Natural killer cell (primary cell): ENCODE results near the gene TASOR2. TPM values are rescaled to one million over a fixed set of nuclear protein-coding genes. Genes with fewer than 3 reads are reported as not detected.

Experiments
- ATAC-seq, 3 donors: fragments of 150-1000 bp in 2 of 3; fragments of 200-7000 bp in 1 of 3; cut with Tn5 transposase; 1 replicate in 1 of 3; 2 replicates in 2 of 3; pipeline ENCODE4 v1.10.0; 2021; ENCODE audit warnings: mild to moderate bottlenecking in 2 of 3, moderate library complexity in 2 of 3
- DNase-seq, 2 donors: peaks; one replicate each; pipeline versions ENCODE4 v3.0.0 to v3.0.0-alpha.2; 2013 to 2021; ENCODE audit warnings: mixed read lengths in 1 of 2
- H3K27ac ChIP-seq: one replicate; pipeline ENCODE4 v1.5.1; 2013; ENCODE audit warnings: mild to moderate bottlenecking, low read length
- H3K27me3 ChIP-seq: one replicate; pipeline ENCODE4 v1.6.1; 2013; ENCODE audit warnings: low read length; ENCODE audit not compliant: control insufficient read depth, insufficient read depth
- H3K36me3 ChIP-seq: one replicate; pipeline ENCODE4 v1.6.1; 2013; ENCODE audit warnings: low read length; ENCODE audit not compliant: control insufficient read depth, insufficient read depth
- H3K4me1 ChIP-seq: one replicate; pipeline ENCODE4 v1.6.1; 2013; ENCODE audit warnings: low read length; ENCODE audit not compliant: control insufficient read depth, insufficient read depth
- H3K4me3 ChIP-seq: one replicate; pipeline ENCODE4 v1.5.1; 2013; ENCODE audit warnings: low read length
- H3K9me3 ChIP-seq: one replicate; pipeline ENCODE4 v1.6.1; 2013; ENCODE audit warnings: low read length; ENCODE audit not compliant: control insufficient read depth, insufficient read depth
- H3K27ac Mint-ChIP-seq, 2 donors: one replicate each; pipeline ENCODE4 v1.8.0; 2022; ENCODE audit warnings: mild to moderate bottlenecking in 2 of 2, mixed read lengths in 2 of 2, moderate library complexity in 1 of 2
- H3K27me3 Mint-ChIP-seq, 2 donors: one replicate each; pipeline ENCODE4 v1.8.0; 2022; ENCODE audit warnings: low read depth in 2 of 2, mixed read lengths in 2 of 2
- H3K36me3 Mint-ChIP-seq: one replicate; pipeline ENCODE4 v1.8.0; 2022; ENCODE audit warnings: mixed read lengths
- H3K4me1 Mint-ChIP-seq, 2 donors: one replicate each; pipeline ENCODE4 v1.8.0; 2022; ENCODE audit warnings: mixed read lengths in 2 of 2
- H3K4me3 Mint-ChIP-seq: one replicate; pipeline ENCODE4 v1.8.0; 2022; ENCODE audit warnings: mild to moderate bottlenecking, moderate library complexity, mixed read lengths
- H3K9me3 Mint-ChIP-seq, 2 donors: one replicate each; pipeline ENCODE4 v1.8.0; 2022; ENCODE audit warnings: mixed read lengths in 2 of 2
- WGBS: methylation state at CpG from one replicate; pipeline ENCODE4 v1.1.7; 2013; ENCODE audit warnings: missing lambda C conversion rate; ENCODE audit not compliant: insufficient coverage; 5-methylcytosine and 5-hydroxymethylcytosine counted together
- intact Hi-C: fragments of 100-400 bp; cut with micrococcal nuclease; formaldehyde crosslinking; loops from one replicate; pipeline ENCODE4 v1.14.2; 2022
- total RNA-seq, 4 donors: library from RNA; stranded (reverse); fragments of 120-200 nt in 1 of 4; gene quantifications; one replicate each; pipeline versions ENCODE4 v1.2.3 to v1.2.4, GENCODE V29; 2013 to 2022
- TF ChIP-seq, protein P1 (sequence below): fragments of 200-600 bp; IDR thresholded peaks from one replicate; pipeline ENCODE4 v1.8.0; 2022; ENCODE audit warnings: antibody characterized with exemption

Gene TASOR2
- total RNA-seq, 3 donors from 2014 or later (not counting 1 experiment from before 2014, with no cell fraction given) = 64.4 to 88.7 (median 66.4) TPM

DNA sequence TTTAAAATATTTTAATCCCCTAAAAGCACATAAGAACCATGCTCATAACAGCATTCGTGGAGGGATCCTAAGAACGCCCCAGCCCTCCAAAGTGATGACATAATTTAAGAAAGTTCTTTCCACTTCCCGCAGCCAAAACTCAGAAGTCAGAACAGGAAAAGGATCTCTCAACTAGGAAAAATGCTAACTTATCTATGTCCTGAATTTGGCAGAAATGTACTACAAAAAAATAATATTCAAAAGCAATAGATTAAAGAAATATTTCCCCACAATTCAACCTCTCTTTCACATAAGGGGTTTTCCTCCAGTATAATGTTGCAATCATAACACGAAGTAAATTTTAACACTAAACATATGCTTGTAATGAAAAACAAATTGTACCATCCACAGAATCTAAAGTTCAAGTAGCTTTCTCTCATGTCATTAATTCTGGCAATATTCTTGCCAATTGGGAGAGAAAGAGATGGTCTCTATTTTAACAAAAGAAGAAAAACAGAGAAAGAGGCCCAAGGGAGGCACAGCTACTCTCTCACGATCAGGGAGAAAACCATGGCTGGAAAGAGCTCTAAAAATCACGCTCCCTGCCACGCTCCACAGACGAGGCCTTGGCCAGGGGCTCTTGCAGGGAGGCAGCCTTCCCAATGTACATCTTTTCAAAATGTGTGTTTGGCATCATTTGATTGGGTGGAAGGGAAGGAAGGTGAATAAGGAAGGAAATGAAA lies 41.1 kb upstream of the TASOR2 start:
- no peaks in the 10 kb centered on the region for H3K4me1 Mint-ChIP-seq
- no peaks in the 10 kb centered on the region for H3K36me3 Mint-ChIP-seq
- no peak for DNase-seq
- Histone ChIP-seq H3K9me3 (no peaks in the 10 kb centered on the region), H3K4me3 (no peak overlapping the region), H3K4me1 (no peaks in the 10 kb centered on the region), H3K27me3 (no peaks in the 10 kb centered on the region), H3K27ac (no peak overlapping the region), H3K36me3 (no peaks in the 10 kb centered on the region)
- intact Hi-C loops = no loop called here
- H3K4me3 Mint-ChIP-seq = no peak overlapping the region
- no peak for ATAC-seq
- no peaks in the 10 kb centered on the region for H3K9me3 Mint-ChIP-seq
- H3K27me3 Mint-ChIP-seq = peaks cover 0 to 8% of the 10 kb centered on the region in 2 donors
- H3K27ac Mint-ChIP-seq = no peak overlapping the region
- 93% methylated on average over 7 of the region's 8 CpGs for WGBS
- TF ChIP-seq, protein P1, sequence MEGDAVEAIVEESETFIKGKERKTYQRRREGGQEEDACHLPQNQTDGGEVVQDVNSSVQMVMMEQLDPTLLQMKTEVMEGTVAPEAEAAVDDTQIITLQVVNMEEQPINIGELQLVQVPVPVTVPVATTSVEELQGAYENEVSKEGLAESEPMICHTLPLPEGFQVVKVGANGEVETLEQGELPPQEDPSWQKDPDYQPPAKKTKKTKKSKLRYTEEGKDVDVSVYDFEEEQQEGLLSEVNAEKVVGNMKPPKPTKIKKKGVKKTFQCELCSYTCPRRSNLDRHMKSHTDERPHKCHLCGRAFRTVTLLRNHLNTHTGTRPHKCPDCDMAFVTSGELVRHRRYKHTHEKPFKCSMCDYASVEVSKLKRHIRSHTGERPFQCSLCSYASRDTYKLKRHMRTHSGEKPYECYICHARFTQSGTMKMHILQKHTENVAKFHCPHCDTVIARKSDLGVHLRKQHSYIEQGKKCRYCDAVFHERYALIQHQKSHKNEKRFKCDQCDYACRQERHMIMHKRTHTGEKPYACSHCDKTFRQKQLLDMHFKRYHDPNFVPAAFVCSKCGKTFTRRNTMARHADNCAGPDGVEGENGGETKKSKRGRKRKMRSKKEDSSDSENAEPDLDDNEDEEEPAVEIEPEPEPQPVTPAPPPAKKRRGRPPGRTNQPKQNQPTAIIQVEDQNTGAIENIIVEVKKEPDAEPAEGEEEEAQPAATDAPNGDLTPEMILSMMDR = no peak

DNA sequence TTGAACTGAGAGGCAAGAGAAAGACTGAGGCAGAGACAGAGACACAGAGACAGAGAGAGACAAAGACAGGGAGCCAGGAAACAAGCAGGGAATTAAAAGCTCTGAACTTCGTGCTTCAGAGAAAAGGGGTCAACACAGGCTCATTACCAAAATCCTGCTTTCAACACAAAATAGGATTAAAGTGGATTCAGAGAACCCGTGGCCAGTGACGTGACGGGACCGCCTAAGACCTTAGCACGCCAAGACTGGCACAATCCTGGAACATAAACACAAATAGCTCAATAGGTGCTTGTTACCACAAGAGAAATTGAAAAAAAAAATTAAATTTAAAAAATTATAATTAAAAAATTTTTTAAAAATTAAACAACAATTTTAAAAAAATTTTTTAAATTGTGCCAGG lies 39.7 kb upstream of the TASOR2 start:
- ATAC-seq (no peak), DNase-seq (no peak)
- H3K9me3 Mint-ChIP-seq = no peaks in the 10 kb centered on the region
- peaks cover 0 to 8% of the 10 kb centered on the region in 2 donors for H3K27me3 Mint-ChIP-seq
- H3K4me3 ChIP-seq = no peak overlapping the region
- intact Hi-C loops = no loop called here
- H3K27ac Mint-ChIP-seq = no peak overlapping the region
- no peaks in the 10 kb centered on the region for H3K4me1 Mint-ChIP-seq
- no peak overlapping the region for H3K27ac ChIP-seq
- H3K36me3 Mint-ChIP-seq = no peaks in the 10 kb centered on the region
- TF ChIP-seq, protein P1 = no peak
- no peaks in the 10 kb centered on the region for H3K36me3 ChIP-seq
- no peaks in the 10 kb centered on the region for H3K9me3 ChIP-seq
- 82% methylated on average over 5 of the region's 6 CpGs for WGBS
- no peaks in the 10 kb centered on the region for H3K27me3 ChIP-seq
- no peak overlapping the region for H3K4me3 Mint-ChIP-seq
- H3K4me1 ChIP-seq = no peaks in the 10 kb centered on the region

DNA sequence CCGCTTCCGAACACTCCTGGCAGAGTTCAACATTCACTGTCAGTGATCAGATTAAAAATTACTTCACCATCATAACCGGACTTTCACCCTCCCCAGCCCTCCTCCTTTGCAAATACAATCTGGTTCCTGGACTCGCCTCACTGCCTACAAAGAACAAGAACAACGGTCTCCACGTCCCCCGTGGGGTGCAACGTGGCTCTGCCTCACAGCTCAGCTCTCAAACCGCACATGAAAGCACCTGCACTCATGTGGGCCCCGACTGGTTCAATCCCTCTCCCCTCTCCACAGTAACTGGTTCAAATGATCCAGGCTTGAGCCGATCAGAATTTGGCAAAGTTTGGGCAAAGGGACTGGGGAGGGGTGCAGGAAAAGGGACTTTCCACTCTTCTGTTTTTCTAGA lies 39.3 kb upstream of the TASOR2 start:
- WGBS = 79% methylated on average over 11 of the region's 11 CpGs
- H3K4me1 ChIP-seq = no peaks in the 10 kb centered on the region
- no peaks in the 10 kb centered on the region for H3K27me3 ChIP-seq
- no peaks in the 10 kb centered on the region for H3K36me3 ChIP-seq
- intact Hi-C loops = no loop called here
- H3K4me3 Mint-ChIP-seq = no peak overlapping the region
- H3K36me3 Mint-ChIP-seq = no peaks in the 10 kb centered on the region
- no peaks in the 10 kb centered on the region for H3K9me3 Mint-ChIP-seq
- no peak overlapping the region for H3K4me3 ChIP-seq
- H3K4me1 Mint-ChIP-seq = no peaks in the 10 kb centered on the region
- peaks cover 0 to 8% of the 10 kb centered on the region in 2 donors for H3K27me3 Mint-ChIP-seq
- TF ChIP-seq, protein P1 = no peak
- H3K9me3 ChIP-seq = no peaks in the 10 kb centered on the region
- ATAC-seq (no peak), DNase-seq (no peak)
- H3K27ac ChIP-seq = no peak overlapping the region
- no peak overlapping the region for H3K27ac Mint-ChIP-seq
